ENCODE measurements around the gene LRRC74A.

- TF ChIP-seq CTCF (IDR thresholded peaks at IDR 0.05) = no peak
- no peak for TF ChIP-seq POLR2A (IDR thresholded peaks at IDR 0.05)
Measured at GRCh38 chr14:76881348-76881747, 55.1 kb downstream of the LRRC74A start.

Data from right lobe of liver (tissue), 4 donors.